Fibroblast of mammary gland (primary cell): ENCODE measurements around the gene NIN.

Experiments used
- DNase-seq: peaks from one replicate; pipeline ENCODE4 v3.0.0-alpha.2; 2010; ENCODE audit warnings: low read depth
- H3K4me3 ChIP-seq: 2 replicates; pipeline ENCODE4 v1.5.1; 2011; ENCODE audit warnings: low read depth, mild to moderate bottlenecking, low read length, moderate library complexity; ENCODE audit not compliant: control insufficient read depth
- CTCF ChIP-seq: conservative IDR thresholded peaks from 2 replicates; pipeline ENCODE4 v1.5.1; 2011; ENCODE audit warnings: low read depth, low read length, inconsistent platforms; ENCODE audit not compliant: control insufficient read depth, insufficient read depth

Gene NIN

GRCh38 chr14:50775357-50775756 lies 55.6 kb downstream of the NIN start:
- TF ChIP-seq CTCF = no peak
- no peak overlapping the region for H3K4me3 ChIP-seq
- DNase-seq = peak; percentile 92

GRCh38 chr14:50774542-50775267 lies 56.3 kb downstream of the NIN start:
- peak; percentile 68 for DNase-seq
- H3K4me3 ChIP-seq = no peak overlapping the region
- no peak for TF ChIP-seq CTCF

GRCh38 chr14:50773632-50774541 lies 57.1 kb downstream of the NIN start:
- no peak overlapping the region for H3K4me3 ChIP-seq
- peak; percentile 72 for DNase-seq

DNA sequence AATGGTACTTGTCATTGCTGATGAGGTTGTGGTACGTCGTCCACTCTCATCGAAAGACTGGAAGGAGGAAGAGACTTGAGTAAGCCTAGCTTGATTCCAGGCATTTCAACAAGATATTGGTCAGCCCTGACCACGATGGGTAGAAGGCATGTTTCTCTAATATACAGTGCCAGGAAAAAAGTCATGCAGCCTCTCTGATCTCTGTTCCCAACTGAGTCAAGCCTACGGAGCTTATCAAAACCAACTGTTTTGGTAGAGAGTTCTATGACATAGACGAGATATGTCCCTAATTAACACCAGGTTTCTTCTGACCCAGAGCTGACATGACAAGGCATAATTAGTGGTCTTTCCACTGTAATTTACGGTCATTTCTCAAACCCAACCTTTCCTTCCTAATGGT lies 58.5 kb downstream of the NIN start:
- no peak for TF ChIP-seq CTCF
- DNase-seq = peak; percentile 97
- H3K4me3 ChIP-seq = no peak overlapping the region

More at GRCh38 chr14:50773632-50774541, 57.1 kb downstream of the NIN start:
- TF ChIP-seq CTCF = peak; percentile 99

DNA sequence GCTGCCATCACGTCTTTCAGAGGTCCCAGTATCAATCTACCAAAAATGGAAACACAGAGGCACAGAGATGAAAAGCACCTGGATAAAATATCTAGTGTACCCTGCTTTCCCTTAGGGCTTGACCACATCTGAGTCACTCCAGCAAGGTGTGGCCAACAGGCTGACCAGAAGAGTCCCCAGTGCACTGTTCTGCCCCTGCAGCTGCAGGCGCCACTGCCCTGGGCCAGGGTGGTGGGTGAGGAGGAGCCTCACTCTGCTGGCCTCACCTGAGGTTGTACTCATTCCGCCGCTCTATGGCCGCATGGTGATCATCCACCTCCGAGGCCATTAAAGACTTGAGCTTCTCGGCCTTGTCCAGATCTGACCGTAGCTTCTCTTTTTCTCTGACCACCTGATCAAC lies 60.4 kb downstream of the NIN start:
- TF ChIP-seq CTCF = no peak
- no peak overlapping the region for H3K4me3 ChIP-seq
- DNase-seq = no peak

GRCh38 chr14:50769863-50770500 lies 61.0 kb downstream of the NIN start:
- no peak overlapping the region for H3K4me3 ChIP-seq
- no peak for DNase-seq
- TF ChIP-seq CTCF = no peak
